Endothelial cell (in vitro differentiated cells): ENCODE data around the gene NTN1. TPM values are rescaled to one million over a fixed set of nuclear protein-coding genes. Genes with fewer than 3 reads are reported as not detected.

Source experiments
- DNase-seq: peaks from one replicate; pipeline ENCODE4 v3.0.0; 2021; ENCODE audit warnings: low spot score
- H3K27ac Mint-ChIP-seq: one replicate; pipeline ENCODE4 v1.8.0; 2021; ENCODE audit warnings: mixed read lengths, inconsistent platforms; ENCODE audit not compliant: unreplicated experiment
- H3K27me3 Mint-ChIP-seq: one replicate; pipeline ENCODE4 v1.8.0; 2021; ENCODE audit warnings: mild to moderate bottlenecking, moderate library complexity, mixed read lengths, inconsistent platforms; ENCODE audit not compliant: unreplicated experiment
- H3K36me3 Mint-ChIP-seq: one replicate; pipeline ENCODE4 v1.8.0; 2021; ENCODE audit warnings: mild to moderate bottlenecking, low read depth, mixed read lengths, inconsistent platforms; ENCODE audit not compliant: unreplicated experiment
- H3K4me1 Mint-ChIP-seq: one replicate; pipeline ENCODE4 v1.8.0; 2021; ENCODE audit warnings: mild to moderate bottlenecking, mixed read lengths, inconsistent platforms; ENCODE audit not compliant: unreplicated experiment
- H3K4me3 Mint-ChIP-seq: one replicate; pipeline ENCODE4 v1.8.0; 2021; ENCODE audit warnings: mild to moderate bottlenecking, mixed read lengths, inconsistent platforms; ENCODE audit not compliant: unreplicated experiment
- H3K9me3 Mint-ChIP-seq: one replicate; pipeline ENCODE4 v1.8.0; 2021; ENCODE audit warnings: mixed read lengths, inconsistent platforms; ENCODE audit not compliant: unreplicated experiment
- CTCF ChIP-seq: fragments of 200-600 bp; sonication (generic); IDR thresholded peaks from one replicate; pipeline ENCODE4 v1.5.0; 2021; ENCODE audit warnings: antibody characterized with exemption; ENCODE audit not compliant: unreplicated experiment
- total RNA-seq: library from RNA; stranded (reverse); fragmentation: NEBNext Ultra II Directional; extraction: Animal tissue kit (Norgen Biotek cat#: 25700); gene quantifications from one replicate; pipeline ENCODE4 v1.2.1, GENCODE V29; 2021; ENCODE audit not compliant: unreplicated experiment

NTN1 gene
- total RNA-seq, 1 donor from 2014 or later = 6.6 TPM

- H3K27me3 Mint-ChIP-seq = peaks cover 2% of the 10 kb centered on the region
- H3K4me3 Mint-ChIP-seq = no peak overlapping the region
- H3K9me3 Mint-ChIP-seq = no peaks in the 10 kb centered on the region
- TF ChIP-seq CTCF = no peak
- DNase-seq = no peak
- peaks cover 11% of the 10 kb centered on the region for H3K4me1 Mint-ChIP-seq
- no peaks in the 10 kb centered on the region for H3K36me3 Mint-ChIP-seq
- H3K27ac Mint-ChIP-seq = no peak overlapping the region
Measured at GRCh38 chr17:9107527-9107926, 86.2 kb downstream of the NTN1 start.

- Mint-ChIP-seq H3K27ac (no peak overlapping the region), H3K4me3 (no peak overlapping the region), H3K9me3 (no peaks in the 10 kb centered on the region), H3K4me1 (peaks cover 11% of the 10 kb centered on the region), H3K36me3 (no peaks in the 10 kb centered on the region), H3K27me3 (peaks cover 2% of the 10 kb centered on the region)
- DNase-seq = no peak
- TF ChIP-seq CTCF = no peak
Measured at GRCh38 chr17:9108146-9108545, 86.8 kb downstream of the NTN1 start.

GRCh38 chr17:9109933-9110332 is 88.6 kb downstream of the NTN1 start:
- TF ChIP-seq CTCF = no peak
- Mint-ChIP-seq H3K4me1 (peaks cover 11% of the 10 kb centered on the region), H3K9me3 (no peaks in the 10 kb centered on the region)

GRCh38 chr17:9110501-9110900 is 89.2 kb downstream of the NTN1 start:
- Mint-ChIP-seq H3K4me1 (peaks cover 9% of the 10 kb centered on the region), H3K9me3 (no peaks in the 10 kb centered on the region), H3K27ac (no peak overlapping the region), H3K27me3 (peaks cover 2% of the 10 kb centered on the region), H3K36me3 (no peaks in the 10 kb centered on the region), H3K4me3 (no peak overlapping the region)
- TF ChIP-seq CTCF = no peak
- no peak for DNase-seq

More at GRCh38 chr17:9109933-9110332, 88.6 kb downstream of the NTN1 start:
- no peak for DNase-seq
- H3K27me3 Mint-ChIP-seq = peaks cover 2% of the 10 kb centered on the region
- no peak overlapping the region for H3K27ac Mint-ChIP-seq
- no peak overlapping the region for H3K4me3 Mint-ChIP-seq
- H3K36me3 Mint-ChIP-seq = no peaks in the 10 kb centered on the region

GRCh38 chr17:9115214-9116191 is 94.2 kb downstream of the NTN1 start:
- H3K27ac Mint-ChIP-seq = no peak overlapping the region
- H3K4me3 Mint-ChIP-seq = no peak overlapping the region
- no peak for TF ChIP-seq CTCF
- H3K9me3 Mint-ChIP-seq = no peaks in the 10 kb centered on the region
- H3K27me3 Mint-ChIP-seq = peaks cover 5% of the 10 kb centered on the region
- DNase-seq = peak; percentile 18
- peaks cover 3% of the 10 kb centered on the region for H3K4me1 Mint-ChIP-seq
- H3K36me3 Mint-ChIP-seq = no peaks in the 10 kb centered on the region
